D721Med (cell line): ENCODE data around the gene GBE1.
"Not testable (repeated sequence)": the region's sequence is repeated elsewhere in the genome, so short reads cannot be mapped to it uniquely, and the experiment has no call there.

Source experiments
- DNase-seq: peaks from one replicate; pipeline ENCODE4 v3.0.0; 2011; ENCODE audit warnings: low spot score; ENCODE audit not compliant: insufficient read length
- FAIRE-seq: peaks from 2 replicates; lab custom pipeline; 2011; peaks lifted over from hg19 to GRCh38; lab: Jason Lieb, UNC
- CTCF ChIP-seq: IDR thresholded peaks from 2 replicates; pipeline ENCODE4 v1.5.1; 2012; ENCODE audit warnings: mild to moderate bottlenecking, control low read depth; ENCODE audit not compliant: insufficient read depth; ENCODE audit errors: missing control alignments

Gene GBE1

GRCh38 chr3:81788044-81788443 is 26.6 kb upstream of the GBE1 start:
- DNase-seq (no peak), FAIRE-seq (no peak)
- no peak for TF ChIP-seq CTCF

DNA sequence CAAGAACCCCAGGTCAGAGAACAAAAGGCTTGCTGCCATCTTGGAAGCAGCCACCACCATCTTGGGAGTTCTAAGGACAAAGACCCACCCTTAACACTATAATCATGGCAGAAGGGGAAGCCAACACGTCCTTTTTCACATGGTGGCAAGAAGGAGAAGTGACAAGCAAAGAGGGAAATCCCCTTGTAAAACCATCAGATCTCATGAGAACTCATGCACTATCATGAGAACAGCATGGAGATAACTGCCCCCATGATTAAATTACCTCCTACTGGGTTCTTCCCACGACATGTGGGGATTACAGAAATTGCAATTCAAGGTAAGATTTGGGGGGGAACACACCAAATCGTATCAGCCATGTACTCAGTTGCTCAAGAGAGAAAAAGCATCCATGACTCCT is 21.1 kb upstream of the GBE1 start:
- DNase-seq = no peak
- no peak for TF ChIP-seq CTCF
- FAIRE-seq = no peak

DNA sequence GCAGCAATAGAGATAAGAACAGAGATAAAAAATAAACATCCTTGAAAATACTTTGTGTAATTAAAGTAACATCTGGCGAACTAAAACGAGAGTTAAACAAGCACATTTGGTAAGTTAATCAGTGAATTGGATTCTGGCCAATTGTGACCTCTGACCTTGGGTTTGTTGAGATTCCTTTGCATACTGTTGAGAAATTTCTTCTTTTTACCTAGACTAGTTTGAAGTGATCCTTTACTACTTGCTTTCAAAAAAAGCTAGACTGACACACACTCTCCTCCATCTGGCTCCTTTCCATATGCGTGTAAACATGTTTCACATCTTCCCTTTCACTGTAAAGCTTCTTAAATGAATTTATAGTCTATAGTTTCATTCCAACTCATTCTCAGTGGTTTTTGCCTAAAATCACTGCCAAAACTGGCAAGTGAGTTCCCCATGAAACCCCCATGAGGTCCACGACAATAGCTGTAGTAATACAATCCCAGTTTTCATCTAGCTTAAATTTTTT is 17.3 kb upstream of the GBE1 start:
- DNase-seq (no peak), FAIRE-seq (no peak)
- no peak for TF ChIP-seq CTCF

GRCh38 chr3:81776643-81777042 is 15.2 kb upstream of the GBE1 start:
- no peak for TF ChIP-seq CTCF
- FAIRE-seq = no peak
- DNase-seq = no peak

DNA sequence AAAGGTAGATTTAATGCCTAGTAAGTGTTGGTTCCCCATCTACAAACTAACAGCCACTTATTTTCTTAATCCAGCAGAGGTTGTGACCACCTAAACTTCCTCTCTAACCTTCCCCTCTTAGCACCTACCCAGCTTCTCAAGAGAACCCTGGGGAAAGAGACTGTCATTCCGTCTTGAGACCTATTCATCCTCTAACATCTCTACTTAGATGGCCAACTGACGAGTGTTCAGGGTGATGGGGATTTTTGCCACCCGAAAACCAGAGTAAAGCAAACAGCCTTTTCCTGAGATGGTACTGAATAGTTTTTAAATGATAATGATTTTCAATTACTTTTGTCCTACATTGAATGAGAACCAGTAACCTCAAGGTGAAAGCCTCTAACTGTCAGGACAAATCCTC is 9.3 kb upstream of the GBE1 start:
- DNase-seq (no peak), FAIRE-seq (no peak)
- TF ChIP-seq CTCF = no peak

DNA sequence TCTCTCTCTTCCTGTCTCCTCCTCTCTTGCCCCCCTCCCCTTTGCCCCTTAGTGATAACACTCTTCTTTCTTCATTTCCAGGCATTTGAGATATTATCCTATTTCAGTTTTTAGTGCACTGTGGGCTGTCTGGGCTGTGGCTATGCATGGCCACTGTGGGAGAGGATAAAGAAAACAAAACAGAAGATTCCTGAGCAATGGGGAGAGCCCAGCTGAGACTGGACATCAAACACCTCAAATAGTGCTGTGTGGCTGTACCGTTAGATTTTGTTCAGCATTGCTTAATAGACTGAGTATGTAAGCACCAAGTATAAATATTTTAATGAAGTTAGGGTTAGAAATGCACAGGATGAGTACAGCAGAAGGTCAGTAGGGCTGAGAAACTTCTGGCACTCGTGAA is 7.9 kb upstream of the GBE1 start:
- DNase-seq (no peak), FAIRE-seq (no peak)
- no peak for TF ChIP-seq CTCF

DNA sequence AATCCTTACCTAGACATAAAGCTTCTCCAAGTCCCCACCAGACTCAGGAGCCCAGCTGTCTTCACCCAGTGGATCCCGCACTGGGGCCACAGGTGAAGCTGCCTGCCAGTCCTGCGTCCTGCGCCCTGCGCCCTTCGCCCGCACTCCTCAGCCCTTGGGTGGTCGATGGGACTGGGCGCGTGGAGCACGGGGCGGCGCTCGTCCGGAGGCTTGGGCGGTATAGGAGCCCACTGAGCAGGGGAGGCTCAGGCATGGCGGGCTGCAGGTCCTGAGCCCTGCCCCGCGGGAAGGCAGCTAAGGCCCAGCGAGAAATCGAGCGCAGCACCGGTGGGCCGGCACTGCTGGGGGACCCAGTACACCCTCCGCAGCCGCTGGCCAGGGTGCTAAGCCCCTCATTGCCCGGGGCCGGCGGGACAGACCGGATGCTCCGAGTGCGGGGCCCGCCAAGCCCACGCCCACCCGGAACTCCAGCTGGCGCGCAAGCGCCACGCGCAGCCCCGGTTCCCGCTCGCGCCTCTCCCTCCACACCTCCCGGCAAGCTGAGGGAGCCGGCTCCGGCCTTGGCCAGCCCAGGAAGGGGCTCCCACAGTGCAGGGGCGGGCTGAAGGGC is 5.9 kb upstream of the GBE1 start:
- not testable (repeated sequence) for DNase-seq, FAIRE-seq
